Measurements from ENCODE around the gene CD4.
A peak's percentile ranks its signal among the peaks of the same experiment; 100 is the strongest.
"Not testable (repeated sequence)": the region's sequence is repeated elsewhere in the genome, so short reads cannot be mapped to it uniquely, and the experiment has no call there.

CD4 gene

GRCh38 chr12:6869049-6870021, 80.0 kb downstream of the CD4 start:
- DNase-seq, result peak; percentile 86 to 87

DNA sequence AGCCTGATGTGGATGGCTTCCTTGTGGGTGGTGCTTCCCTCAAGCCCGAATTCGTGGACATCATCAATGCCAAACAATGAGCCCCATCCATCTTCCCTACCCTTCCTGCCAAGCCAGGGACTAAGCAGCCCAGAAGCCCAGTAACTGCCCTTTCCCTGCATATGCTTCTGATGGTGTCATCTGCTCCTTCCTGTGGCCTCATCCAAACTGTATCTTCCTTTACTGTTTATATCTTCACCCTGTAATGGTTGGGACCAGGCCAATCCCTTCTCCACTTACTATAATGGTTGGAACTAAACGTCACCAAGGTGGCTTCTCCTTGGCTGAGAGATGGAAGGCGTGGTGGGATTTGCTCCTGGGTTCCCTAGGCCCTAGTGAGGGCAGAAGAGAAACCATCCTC, 81.0 kb downstream of the CD4 start:
- not testable (repeated sequence) for DNase-seq
